HEK293 (cell line): ENCODE results near the gene TMEM150A.

Source experiments
- CTCF ChIA-PET: fragments of 350-600 bp; formaldehyde crosslinking; extraction: SDS; loops from one replicate; lab custom pipeline; 2021; ENCODE audit warnings: antibody characterized with exemption; lab: Yijun Ruan, JAX
- POLR2A ChIA-PET: fragments of 300-600 bp; formaldehyde crosslinking; extraction: SDS; loops from one replicate; lab custom pipeline; 2020; ENCODE audit warnings: antibody characterized with exemption, inconsistent platforms; lab: Yijun Ruan, JAX
- H3K27ac ChIP-seq: fragments of 200-500 bp; sonication (Bioruptor generic); 2 replicates; pipeline ENCODE4 v1.5.1; 2014; ENCODE audit warnings: low read depth, low read length, control low read depth, inconsistent platforms; ENCODE audit errors: extremely low read depth
- H3K36me3 ChIP-seq, 2 experiments: fragments of 200-500 bp in 1 of 2; sonication (Bioruptor generic) in 1 of 2; 1 replicate in 1 of 2; 2 replicates in 1 of 2; pipeline ENCODE4 v1.5.1; 2014 to 2017; ENCODE audit warnings: inconsistent platforms in 2 of 2, low read length in 2 of 2; ENCODE audit not compliant: control insufficient read depth in 2 of 2, insufficient read depth in 1 of 2
- H3K4me1 ChIP-seq: fragments of 200-500 bp; sonication (Bioruptor generic); 2 replicates; pipeline ENCODE4 v1.5.1; 2014; ENCODE audit warnings: mild to moderate bottlenecking, low read length, inconsistent platforms; ENCODE audit not compliant: control insufficient read depth, insufficient read depth
- H3K4me3 ChIP-seq: 2 replicates; pipeline ENCODE4 v1.5.1; 2011; ENCODE audit warnings: low read depth, mild to moderate bottlenecking, control low read depth, low read length, moderate library complexity
- H3K9me3 ChIP-seq: fragments of 200-500 bp; sonication (Bioruptor generic); 2 replicates; pipeline ENCODE4 v1.5.1; 2014; ENCODE audit warnings: low read depth, low read length, inconsistent platforms; ENCODE audit not compliant: control insufficient read depth, insufficient read depth
- GLIS1 ChIP-seq: fragments of 450-650 bp; formaldehyde crosslinking; IDR thresholded peaks from 2 replicates; pipeline ENCODE4 v1.5.1; 2016; ENCODE audit warnings: missing biosample characterization, missing genetic modification characterization
- SP2 ChIP-seq: fragments of 450-650 bp; formaldehyde crosslinking; IDR thresholded peaks from 2 replicates; pipeline ENCODE4 v1.5.1; 2016; ENCODE audit warnings: missing biosample characterization, missing genetic modification characterization
- SP3 ChIP-seq: fragments of 450-650 bp; formaldehyde crosslinking; IDR thresholded peaks from 2 replicates; pipeline ENCODE4 v1.5.1; 2016; ENCODE audit warnings: missing biosample characterization, missing genetic modification characterization
- YY1 ChIP-seq: fragments of 450-650 bp; formaldehyde crosslinking; IDR thresholded peaks from 2 replicates; pipeline ENCODE4 v1.5.1; 2018; ENCODE audit warnings: missing biosample characterization, missing genetic modification characterization
- ZBTB48 ChIP-seq: fragments of 450-650 bp; formaldehyde crosslinking; IDR thresholded peaks from 2 replicates; pipeline ENCODE4 v1.5.1; 2016; ENCODE audit warnings: missing biosample characterization, missing genetic modification characterization
- ZNF121 ChIP-seq: fragments of 450-650 bp; formaldehyde crosslinking; IDR thresholded peaks from 2 replicates; pipeline ENCODE4 v1.5.1; 2016; ENCODE audit warnings: missing biosample characterization, missing genetic modification characterization
- ZNF2 ChIP-seq: fragments of 450-650 bp; formaldehyde crosslinking; IDR thresholded peaks from 2 replicates; pipeline ENCODE4 v1.5.1; 2016; ENCODE audit warnings: missing biosample characterization, missing genetic modification characterization
- ZNF239 ChIP-seq: fragments of 450-650 bp; formaldehyde crosslinking; IDR thresholded peaks from 2 replicates; pipeline ENCODE4 v1.5.1; 2016; ENCODE audit warnings: missing biosample characterization, missing genetic modification characterization
- ZNF501 ChIP-seq: fragments of 450-650 bp; formaldehyde crosslinking; IDR thresholded peaks from 2 replicates; pipeline ENCODE4 v1.5.1; 2016; ENCODE audit warnings: missing biosample characterization, missing genetic modification characterization
- ZNF624 ChIP-seq: fragments of 450-650 bp; formaldehyde crosslinking; IDR thresholded peaks from 2 replicates; pipeline ENCODE4 v1.5.1; 2017; ENCODE audit warnings: missing biosample characterization, missing genetic modification characterization
- ZNF629 ChIP-seq: fragments of 450-650 bp; formaldehyde crosslinking; IDR thresholded peaks from 2 replicates; pipeline ENCODE4 v1.5.1; 2017; ENCODE audit warnings: missing biosample characterization, missing genetic modification characterization
- ZNF677 ChIP-seq: fragments of 450-650 bp; IDR thresholded peaks from 2 replicates; pipeline ENCODE4 v1.5.0; 2018; ENCODE audit warnings: missing biosample characterization, mild to moderate bottlenecking, missing genetic modification characterization, moderate library complexity
- ZNF76 ChIP-seq: fragments of 450-650 bp; formaldehyde crosslinking; IDR thresholded peaks from 2 replicates; pipeline ENCODE4; 2016; ENCODE audit warnings: low read depth, missing biosample characterization, missing genetic modification characterization, borderline replicate concordance
- ZXDB ChIP-seq: fragments of 450-650 bp; formaldehyde crosslinking; IDR thresholded peaks from 2 replicates; pipeline ENCODE4 v1.5.1; 2016; ENCODE audit warnings: missing biosample characterization, missing genetic modification characterization
- TF ChIP-seq, protein P1 (sequence below): fragments of 450-650 bp; formaldehyde crosslinking; IDR thresholded peaks from 2 replicates; pipeline ENCODE4 v1.5.1; 2016; ENCODE audit warnings: missing biosample characterization, missing genetic modification characterization
- TF ChIP-seq, protein P2 (sequence below): sonication (generic); formaldehyde crosslinking; IDR thresholded peaks from 2 replicates; pipeline ENCODE4 v1.8.1; 2022; ENCODE audit warnings: mild to moderate bottlenecking, moderate library complexity, missing genetic modification reagents
- TF ChIP-seq, protein P3 (sequence below): fragments of 450-650 bp; formaldehyde crosslinking; IDR thresholded peaks from 2 replicates; pipeline ENCODE4 v1.5.1; 2017; ENCODE audit warnings: missing biosample characterization, missing genetic modification characterization
- TF ChIP-seq, protein P4 (sequence below): fragments of 450-650 bp; formaldehyde crosslinking; IDR thresholded peaks from 2 replicates; pipeline ENCODE4 v1.5.1; 2016; ENCODE audit warnings: missing biosample characterization, missing genetic modification characterization
- TF ChIP-seq, protein P5 (sequence below): fragments of 450-650 bp; formaldehyde crosslinking; IDR thresholded peaks from 2 replicates; pipeline ENCODE4 v1.5.1; 2016; ENCODE audit warnings: missing biosample characterization, missing genetic modification characterization
- TF ChIP-seq, protein P6 (sequence below): IDR thresholded peaks from 2 replicates; pipeline ENCODE4 v1.6.1; 2011; ENCODE audit warnings: mild to moderate bottlenecking, low read depth, low read length, borderline replicate concordance
- TF ChIP-seq, protein P7 (sequence below): fragments of 450-650 bp; formaldehyde crosslinking; IDR thresholded peaks from 2 replicates; pipeline ENCODE4 v1.5.1; 2016; ENCODE audit warnings: missing biosample characterization, missing genetic modification characterization

TMEM150A gene

DNA sequence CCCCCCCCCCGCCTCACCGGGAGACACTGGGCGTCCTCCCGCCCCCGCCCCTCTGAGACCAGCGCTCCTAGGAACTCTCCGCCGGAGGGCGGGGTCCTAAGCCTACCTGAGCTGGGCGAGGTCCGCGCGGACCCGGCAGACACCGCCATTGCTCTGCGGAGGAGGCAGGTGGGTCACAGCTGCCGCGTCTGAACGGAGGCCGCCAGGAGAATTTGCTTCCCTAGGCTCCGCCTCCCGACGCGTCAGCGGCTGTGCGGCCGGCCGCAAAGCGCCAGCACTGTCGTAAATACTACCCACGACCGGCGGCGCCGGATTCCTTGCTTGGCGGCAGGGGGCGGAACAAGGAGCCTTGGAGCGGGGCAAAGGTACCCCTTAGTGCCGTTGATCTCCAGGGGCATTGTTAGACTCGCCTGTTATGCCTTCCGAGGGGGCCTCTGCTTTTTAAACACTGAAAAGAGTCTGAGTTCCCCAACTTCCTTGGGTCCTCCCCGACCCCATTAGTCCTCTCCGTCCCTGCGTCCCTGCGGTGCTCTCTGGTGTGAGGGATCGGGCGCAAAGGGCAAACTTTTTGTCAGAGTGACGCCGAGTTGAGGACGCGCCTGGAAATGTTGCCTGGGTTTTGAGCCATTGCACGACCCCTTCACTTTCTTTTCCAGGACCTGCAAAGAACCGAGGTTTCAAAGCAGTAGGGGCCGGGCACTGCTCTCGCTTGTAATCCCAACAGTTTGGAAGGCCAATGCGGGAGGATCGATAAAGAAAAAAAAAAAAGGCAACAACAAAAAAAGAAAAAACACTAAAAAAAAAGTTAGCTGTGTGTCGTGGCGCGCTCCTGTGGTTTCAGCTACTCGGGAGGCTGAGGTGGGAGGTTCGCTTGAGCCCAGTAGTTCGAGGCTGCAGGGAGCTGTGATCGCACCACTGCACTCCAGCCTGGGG, 41.0 kb downstream of the TMEM150A start, which contains the start of gene GGCX:
Gene GGCX (minus strand): TSS at position 214 of the 933 bp plus-strand sequence. CDS start 65 bp downstream, at position 149.
- H3K36me3 ChIP-seq: peaks cover 4 to 24% of the 10 kb centered on the region in 2 experiments; a peak in 1 of 3 replicates
- POLR2A ChIA-PET: interaction anchor here (0.6 to 3.9 kb wide), 25 partner anchors 9 to 335 kb away, joined by 3 to 33 read pairs (median 5); partner anchors contain the start of genes ELMOD3, MAT2A, RETSAT and RNF181
- no peaks in the 10 kb centered on the region for H3K4me1 ChIP-seq
- H3K9me3 ChIP-seq: no peaks in the 10 kb centered on the region
- CTCF ChIA-PET: interaction anchor here (0.6 to 2.6 kb wide), 9 partner anchors 10 to 632 kb away, joined by 3 to 15 read pairs (median 4); no protein-coding TSS in a partner anchor
- peak within 1 kb of the TSS; percentile 47 for H3K27ac ChIP-seq
- H3K4me3 ChIP-seq: peak within 1 kb of the TSS; percentile 80
- TF ChIP-seq SP3 (tag by site-specific recombination) (peak; percentile 91), ZNF121 (tag by site-specific recombination) (no peak), SP2 (peak; percentile 53), ZNF2 (0 out of 2 replicates have a peak, but pooled peaks have one; percentile 39), ZNF677 (no peak), ZNF624 (no peak), ZNF239 (tag by site-specific recombination) (no peak), ZXDB (tag by site-specific recombination) (peak; percentile 98), ZBTB48 (tag by site-specific recombination) (peak; percentile 100), YY1 (tag by site-specific recombination) (0 out of 2 replicates have a peak, but pooled peaks have one; percentile 22), GLIS1 (no peak; the same call in 1 of the 2 replicates), ZNF501 (tag by site-specific recombination) (0 out of 2 replicates have a peak, but pooled peaks have one; percentile 35), ZNF76 (peak; percentile 29; the same call in 1 of the 2 replicates), ZNF629 (0 out of 2 replicates have a peak, but pooled peaks have one; percentile 44)
- TF ChIP-seq, protein P1, sequence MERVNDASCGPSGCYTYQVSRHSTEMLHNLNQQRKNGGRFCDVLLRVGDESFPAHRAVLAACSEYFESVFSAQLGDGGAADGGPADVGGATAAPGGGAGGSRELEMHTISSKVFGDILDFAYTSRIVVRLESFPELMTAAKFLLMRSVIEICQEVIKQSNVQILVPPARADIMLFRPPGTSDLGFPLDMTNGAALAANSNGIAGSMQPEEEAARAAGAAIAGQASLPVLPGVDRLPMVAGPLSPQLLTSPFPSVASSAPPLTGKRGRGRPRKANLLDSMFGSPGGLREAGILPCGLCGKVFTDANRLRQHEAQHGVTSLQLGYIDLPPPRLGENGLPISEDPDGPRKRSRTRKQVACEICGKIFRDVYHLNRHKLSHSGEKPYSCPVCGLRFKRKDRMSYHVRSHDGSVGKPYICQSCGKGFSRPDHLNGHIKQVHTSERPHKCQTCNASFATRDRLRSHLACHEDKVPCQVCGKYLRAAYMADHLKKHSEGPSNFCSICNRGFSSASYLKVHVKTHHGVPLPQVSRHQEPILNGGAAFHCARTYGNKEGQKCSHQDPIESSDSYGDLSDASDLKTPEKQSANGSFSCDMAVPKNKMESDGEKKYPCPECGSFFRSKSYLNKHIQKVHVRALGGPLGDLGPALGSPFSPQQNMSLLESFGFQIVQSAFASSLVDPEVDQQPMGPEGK: peak; percentile 37; the same call in 1 of the 2 replicates
- TF ChIP-seq, protein P2, sequence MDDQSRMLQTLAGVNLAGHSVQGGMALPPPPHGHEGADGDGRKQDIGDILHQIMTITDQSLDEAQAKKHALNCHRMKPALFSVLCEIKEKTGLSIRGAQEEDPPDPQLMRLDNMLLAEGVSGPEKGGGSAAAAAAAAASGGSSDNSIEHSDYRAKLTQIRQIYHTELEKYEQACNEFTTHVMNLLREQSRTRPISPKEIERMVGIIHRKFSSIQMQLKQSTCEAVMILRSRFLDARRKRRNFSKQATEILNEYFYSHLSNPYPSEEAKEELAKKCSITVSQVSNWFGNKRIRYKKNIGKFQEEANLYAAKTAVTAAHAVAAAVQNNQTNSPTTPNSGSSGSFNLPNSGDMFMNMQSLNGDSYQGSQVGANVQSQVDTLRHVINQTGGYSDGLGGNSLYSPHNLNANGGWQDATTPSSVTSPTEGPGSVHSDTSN (CRISPR knock-in tag): peak; percentile 84
- TF ChIP-seq, protein P3, sequence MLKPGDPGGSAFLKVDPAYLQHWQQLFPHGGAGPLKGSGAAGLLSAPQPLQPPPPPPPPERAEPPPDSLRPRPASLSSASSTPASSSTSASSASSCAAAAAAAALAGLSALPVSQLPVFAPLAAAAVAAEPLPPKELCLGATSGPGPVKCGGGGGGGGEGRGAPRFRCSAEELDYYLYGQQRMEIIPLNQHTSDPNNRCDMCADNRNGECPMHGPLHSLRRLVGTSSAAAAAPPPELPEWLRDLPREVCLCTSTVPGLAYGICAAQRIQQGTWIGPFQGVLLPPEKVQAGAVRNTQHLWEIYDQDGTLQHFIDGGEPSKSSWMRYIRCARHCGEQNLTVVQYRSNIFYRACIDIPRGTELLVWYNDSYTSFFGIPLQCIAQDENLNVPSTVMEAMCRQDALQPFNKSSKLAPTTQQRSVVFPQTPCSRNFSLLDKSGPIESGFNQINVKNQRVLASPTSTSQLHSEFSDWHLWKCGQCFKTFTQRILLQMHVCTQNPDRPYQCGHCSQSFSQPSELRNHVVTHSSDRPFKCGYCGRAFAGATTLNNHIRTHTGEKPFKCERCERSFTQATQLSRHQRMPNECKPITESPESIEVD: no peak
- TF ChIP-seq, protein P4, sequence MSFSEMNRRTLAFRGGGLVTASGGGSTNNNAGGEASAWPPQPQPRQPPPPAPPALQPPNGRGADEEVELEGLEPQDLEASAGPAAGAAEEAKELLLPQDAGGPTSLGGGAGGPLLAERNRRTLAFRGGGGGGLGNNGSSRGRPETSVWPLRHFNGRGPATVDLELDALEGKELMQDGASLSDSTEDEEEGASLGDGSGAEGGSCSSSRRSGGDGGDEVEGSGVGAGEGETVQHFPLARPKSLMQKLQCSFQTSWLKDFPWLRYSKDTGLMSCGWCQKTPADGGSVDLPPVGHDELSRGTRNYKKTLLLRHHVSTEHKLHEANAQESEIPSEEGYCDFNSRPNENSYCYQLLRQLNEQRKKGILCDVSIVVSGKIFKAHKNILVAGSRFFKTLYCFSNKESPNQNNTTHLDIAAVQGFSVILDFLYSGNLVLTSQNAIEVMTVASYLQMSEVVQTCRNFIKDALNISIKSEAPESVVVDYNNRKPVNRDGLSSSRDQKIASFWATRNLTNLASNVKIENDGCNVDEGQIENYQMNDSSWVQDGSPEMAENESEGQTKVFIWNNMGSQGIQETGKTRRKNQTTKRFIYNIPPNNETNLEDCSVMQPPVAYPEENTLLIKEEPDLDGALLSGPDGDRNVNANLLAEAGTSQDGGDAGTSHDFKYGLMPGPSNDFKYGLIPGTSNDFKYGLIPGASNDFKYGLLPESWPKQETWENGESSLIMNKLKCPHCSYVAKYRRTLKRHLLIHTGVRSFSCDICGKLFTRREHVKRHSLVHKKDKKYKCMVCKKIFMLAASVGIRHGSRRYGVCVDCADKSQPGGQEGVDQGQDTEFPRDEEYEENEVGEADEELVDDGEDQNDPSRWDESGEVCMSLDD: peak; percentile 46; the same call in 1 of the 2 replicates
- TF ChIP-seq, protein P5, sequence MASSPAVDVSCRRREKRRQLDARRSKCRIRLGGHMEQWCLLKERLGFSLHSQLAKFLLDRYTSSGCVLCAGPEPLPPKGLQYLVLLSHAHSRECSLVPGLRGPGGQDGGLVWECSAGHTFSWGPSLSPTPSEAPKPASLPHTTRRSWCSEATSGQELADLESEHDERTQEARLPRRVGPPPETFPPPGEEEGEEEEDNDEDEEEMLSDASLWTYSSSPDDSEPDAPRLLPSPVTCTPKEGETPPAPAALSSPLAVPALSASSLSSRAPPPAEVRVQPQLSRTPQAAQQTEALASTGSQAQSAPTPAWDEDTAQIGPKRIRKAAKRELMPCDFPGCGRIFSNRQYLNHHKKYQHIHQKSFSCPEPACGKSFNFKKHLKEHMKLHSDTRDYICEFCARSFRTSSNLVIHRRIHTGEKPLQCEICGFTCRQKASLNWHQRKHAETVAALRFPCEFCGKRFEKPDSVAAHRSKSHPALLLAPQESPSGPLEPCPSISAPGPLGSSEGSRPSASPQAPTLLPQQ: 0 out of 2 replicates have a peak, but pooled peaks have one; percentile 22
- TF ChIP-seq, protein P6, sequence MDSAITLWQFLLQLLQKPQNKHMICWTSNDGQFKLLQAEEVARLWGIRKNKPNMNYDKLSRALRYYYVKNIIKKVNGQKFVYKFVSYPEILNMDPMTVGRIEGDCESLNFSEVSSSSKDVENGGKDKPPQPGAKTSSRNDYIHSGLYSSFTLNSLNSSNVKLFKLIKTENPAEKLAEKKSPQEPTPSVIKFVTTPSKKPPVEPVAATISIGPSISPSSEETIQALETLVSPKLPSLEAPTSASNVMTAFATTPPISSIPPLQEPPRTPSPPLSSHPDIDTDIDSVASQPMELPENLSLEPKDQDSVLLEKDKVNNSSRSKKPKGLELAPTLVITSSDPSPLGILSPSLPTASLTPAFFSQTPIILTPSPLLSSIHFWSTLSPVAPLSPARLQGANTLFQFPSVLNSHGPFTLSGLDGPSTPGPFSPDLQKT: no peak
- TF ChIP-seq, protein P7, sequence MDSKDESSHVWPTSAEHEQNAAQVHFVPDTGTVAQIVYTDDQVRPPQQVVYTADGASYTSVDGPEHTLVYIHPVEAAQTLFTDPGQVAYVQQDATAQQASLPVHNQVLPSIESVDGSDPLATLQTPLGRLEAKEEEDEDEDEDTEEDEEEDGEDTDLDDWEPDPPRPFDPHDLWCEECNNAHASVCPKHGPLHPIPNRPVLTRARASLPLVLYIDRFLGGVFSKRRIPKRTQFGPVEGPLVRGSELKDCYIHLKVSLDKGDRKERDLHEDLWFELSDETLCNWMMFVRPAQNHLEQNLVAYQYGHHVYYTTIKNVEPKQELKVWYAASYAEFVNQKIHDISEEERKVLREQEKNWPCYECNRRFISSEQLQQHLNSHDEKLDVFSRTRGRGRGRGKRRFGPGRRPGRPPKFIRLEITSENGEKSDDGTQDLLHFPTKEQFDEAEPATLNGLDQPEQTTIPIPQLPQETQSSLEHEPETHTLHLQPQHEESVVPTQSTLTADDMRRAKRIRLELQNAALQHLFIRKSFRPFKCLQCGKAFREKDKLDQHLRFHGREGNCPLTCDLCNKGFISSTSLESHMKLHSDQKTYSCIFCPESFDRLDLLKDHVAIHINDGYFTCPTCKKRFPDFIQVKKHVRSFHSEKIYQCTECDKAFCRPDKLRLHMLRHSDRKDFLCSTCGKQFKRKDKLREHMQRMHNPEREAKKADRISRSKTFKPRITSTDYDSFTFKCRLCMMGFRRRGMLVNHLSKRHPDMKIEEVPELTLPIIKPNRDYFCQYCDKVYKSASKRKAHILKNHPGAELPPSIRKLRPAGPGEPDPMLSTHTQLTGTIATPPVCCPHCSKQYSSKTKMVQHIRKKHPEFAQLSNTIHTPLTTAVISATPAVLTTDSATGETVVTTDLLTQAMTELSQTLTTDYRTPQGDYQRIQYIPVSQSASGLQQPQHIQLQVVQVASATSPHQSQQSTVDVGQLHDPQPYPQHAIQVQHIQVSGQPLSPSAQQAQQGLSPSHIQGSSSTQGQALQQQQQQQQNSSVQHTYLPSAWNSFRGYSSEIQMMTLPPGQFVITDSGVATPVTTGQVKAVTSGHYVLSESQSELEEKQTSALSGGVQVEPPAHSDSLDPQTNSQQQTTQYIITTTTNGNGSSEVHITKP (tag by site-specific recombination): 0 out of 2 replicates have a peak, but pooled peaks have one; percentile 28
